Body of pancreas (tissue), 4 donors: ENCODE measurements around the gene P3H2. TPM values are rescaled to one million over a fixed set of nuclear protein-coding genes. Genes with fewer than 3 reads are reported as not detected.

ENCODE experiments used
- ATAC-seq: fragments of 150-250 bp; one replicate; pipeline ENCODE4 v1.9.1; 2016
- DNase-seq, 4 donors: peaks; one replicate each; pipeline ENCODE4 v3.0.0-alpha.2; 2019
- H3K27ac ChIP-seq, 4 donors: fragments of 200-600 bp; sonication (generic); 1 replicate in 3 of 4; 2 replicates in 1 of 4; pipeline versions ENCODE4 v1.5.1 to v1.6.1; 2016 to 2019; ENCODE audit warnings: mild to moderate bottlenecking in 1 of 4, mixed read lengths in 1 of 4, moderate library complexity in 1 of 4
- H3K27me3 ChIP-seq, 2 donors: fragments of 200-600 bp; sonication (generic); one replicate each; pipeline ENCODE4 v1.6.0; 2016; ENCODE audit warnings: mild to moderate bottlenecking in 1 of 2
- H3K36me3 ChIP-seq, 2 donors: fragments of 200-600 bp; sonication (generic); replicated peaks in 1 of 2; 2 replicates each; pipeline ENCODE4 v1.5.1; 2016; ENCODE audit warnings: low read depth in 2 of 2; ENCODE audit not compliant: insufficient read depth in 1 of 2
- H3K4me1 ChIP-seq: fragments of 200-600 bp; sonication (generic); one replicate; pipeline ENCODE4 v1.6.0; 2016
- H3K4me3 ChIP-seq, 2 donors: fragments of 200-600 bp; sonication (generic); 1 replicate in 1 of 2; 2 replicates in 1 of 2; pipeline ENCODE4 v1.5.1; 2016 to 2019
- H3K9me3 ChIP-seq, 3 donors: fragments of 200-600 bp; sonication (generic); 1 replicate in 2 of 3; 2 replicates in 1 of 3; pipeline ENCODE4 v1.5.1; 2016
- CTCF ChIP-seq, 7 experiments: fragments of 450-650 bp in 4 of 7; fragments of 200-600 bp in 3 of 7; sonication (generic) in 3 of 7; IDR thresholded peaks; one replicate each; pipeline ENCODE4 v1.5.1; 2016 to 2019; ENCODE audit warnings: antibody characterized with exemption in 7 of 7
- POLR2A ChIP-seq, 3 donors: fragments of 450-650 bp; IDR thresholded peaks; one replicate each; pipeline ENCODE4 v1.6.1; 2016; ENCODE audit warnings: antibody characterized with exemption in 3 of 3, mild to moderate bottlenecking in 2 of 3
- WGBS, 2 donors: methylation state at CpG; one replicate each; pipeline ENCODE4 v1.1.5; 2017; 5-methylcytosine and 5-hydroxymethylcytosine counted together
- intact Hi-C: fragments of 100-400 bp; cut with DNase I; formaldehyde crosslinking; loops from one replicate; pipeline ENCODE4 v1.15.1; 2023
- total RNA-seq, 2 donors: library from RNA; depleted of rRNA; stranded (reverse); fragments of >200 nt; gene quantifications; one replicate each; pipeline ENCODE4 v1.1.0, GENCODE V29; 2016

P3H2 gene
- total RNA-seq, 2 donors from 2014 or later, result 3.0 to 35.5 TPM

DNA sequence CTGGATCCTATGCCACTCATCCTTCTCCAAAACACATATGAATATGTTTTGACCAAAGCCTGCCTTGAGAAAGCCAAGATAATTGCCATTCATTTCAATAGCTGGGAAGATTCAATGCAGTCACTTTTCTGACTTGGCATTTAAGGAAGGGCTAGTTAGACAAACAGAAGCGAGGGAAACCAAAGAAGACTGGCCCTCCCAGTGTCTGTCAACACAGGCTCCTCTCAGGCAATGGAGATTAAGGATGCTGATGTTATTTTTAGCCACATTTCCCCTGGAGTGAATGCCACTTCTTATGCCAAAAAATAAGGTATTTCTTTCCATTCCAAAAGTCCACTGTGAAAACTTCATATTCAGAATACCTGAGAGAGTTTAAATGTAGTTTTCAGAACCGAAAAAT is 101.7 kb downstream of the P3H2 start:
- TF ChIP-seq POLR2A (IDR thresholded peaks at IDR 0.05), result no peak
- no peak for TF ChIP-seq CTCF (IDR thresholded peaks at IDR 0.05)
- Histone ChIP-seq H3K4me3 (no peak overlapping the region), H3K36me3 (no peaks in the 10 kb centered on the region), H3K27ac (no peak overlapping the region), H3K27me3 (no peaks in the 10 kb centered on the region), H3K4me1 (no peaks in the 10 kb centered on the region), H3K9me3 (no peaks in the 10 kb centered on the region)
- WGBS, 2 donors, result 54 to 64% methylated on average over 2 of the region's 2 CpGs
- intact Hi-C loops, result no loop called here
- no peak for ATAC-seq
- no peak for DNase-seq

DNA sequence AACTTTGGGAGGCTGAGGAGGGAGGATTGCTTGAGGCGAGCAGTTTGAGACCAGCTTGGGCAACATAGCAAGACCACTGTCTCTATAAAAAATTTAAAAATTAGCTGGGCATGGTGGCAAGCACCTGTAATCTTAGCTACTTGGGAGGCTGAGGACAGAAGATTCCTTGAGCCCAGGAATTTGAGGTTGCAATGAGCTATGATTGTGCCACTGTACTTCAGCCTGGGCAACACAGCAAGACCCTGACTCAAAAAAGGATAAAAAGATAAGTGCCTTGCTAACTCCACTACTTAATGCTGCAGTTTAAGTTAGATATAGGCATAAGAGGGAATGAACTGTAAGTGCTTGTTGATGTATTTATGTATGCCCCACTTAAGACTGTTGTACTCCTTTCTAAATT is 102.2 kb downstream of the P3H2 start:
- no peak overlapping the region for H3K27ac ChIP-seq
- intact Hi-C loops, result no loop called here
- ATAC-seq (no peak), DNase-seq (no peak)
- H3K4me1 ChIP-seq, result no peaks in the 10 kb centered on the region
- no peaks in the 10 kb centered on the region for H3K9me3 ChIP-seq
- no peaks in the 10 kb centered on the region for H3K36me3 ChIP-seq
- H3K4me3 ChIP-seq, result no peak overlapping the region
- no peaks in the 10 kb centered on the region for H3K27me3 ChIP-seq
- no peak for TF ChIP-seq POLR2A (IDR thresholded peaks at IDR 0.05)
- TF ChIP-seq CTCF (IDR thresholded peaks at IDR 0.05), result no peak
- WGBS, 2 donors, result 88% methylated on average over 1 of the region's 1 CpG

DNA sequence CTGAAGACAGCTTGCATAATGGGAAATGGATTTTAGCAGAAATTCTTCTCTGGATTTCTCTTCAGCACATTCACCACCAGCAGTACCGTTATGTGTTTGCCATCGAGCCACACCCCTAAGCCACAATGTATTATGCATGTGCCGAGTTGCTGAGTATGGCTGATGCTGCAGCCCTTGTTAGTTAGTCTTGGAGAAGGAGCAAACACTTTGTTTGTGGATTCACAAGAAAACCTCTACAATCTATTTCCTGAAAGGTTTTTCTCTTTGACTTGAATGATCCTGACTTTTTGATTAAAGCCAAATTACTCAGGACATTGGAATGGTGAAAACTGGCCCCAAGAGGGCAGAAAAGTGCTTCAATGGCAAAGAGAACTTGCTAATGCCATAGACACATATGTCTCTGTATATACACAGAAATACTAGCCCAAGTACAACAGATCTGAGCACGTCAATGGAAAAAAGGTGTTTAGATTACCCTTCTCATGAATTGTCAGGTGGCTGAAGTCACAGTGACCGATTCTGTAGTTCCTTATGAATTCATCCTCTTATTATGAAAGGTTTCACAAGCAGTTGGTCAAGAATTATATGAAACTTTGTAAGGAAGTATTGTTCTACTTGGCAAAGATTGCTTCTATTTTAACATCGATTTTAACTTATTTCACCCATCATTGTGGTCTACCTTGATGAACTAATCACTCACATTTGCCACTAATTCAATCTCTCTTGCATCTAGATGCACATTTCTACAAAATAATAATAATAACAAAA is 103.0 kb downstream of the P3H2 start:
- no peaks in the 10 kb centered on the region for H3K9me3 ChIP-seq
- H3K27ac ChIP-seq, result no peak overlapping the region
- H3K36me3 ChIP-seq, result no peaks in the 10 kb centered on the region
- intact Hi-C loops, result no loop called here
- peak; percentile 65 for ATAC-seq
- peak; percentile 23 to 53 (median 34) for DNase-seq
- no peak overlapping the region for H3K4me3 ChIP-seq
- 35 to 40% methylated on average over 6 of the region's 6 CpGs for WGBS, 2 donors
- no peaks in the 10 kb centered on the region for H3K27me3 ChIP-seq
- TF ChIP-seq POLR2A (IDR thresholded peaks at IDR 0.05), result no peak
- peak in 4 of 7 experiments; percentile 39 to 54 (median 44) for TF ChIP-seq CTCF (IDR thresholded peaks at IDR 0.05)
- H3K4me1 ChIP-seq, result no peaks in the 10 kb centered on the region

GRCh38 chr3:190016966-190017365 is 103.7 kb downstream of the P3H2 start:
- intact Hi-C loops, result no loop called here
- no peak overlapping the region for H3K27ac ChIP-seq
- no peak overlapping the region for H3K4me3 ChIP-seq

More at GRCh38 chr3:190016966-190017365, 103.7 kb downstream of the P3H2 start:
- TF ChIP-seq CTCF (IDR thresholded peaks at IDR 0.05) (no peak), POLR2A (IDR thresholded peaks at IDR 0.05) (no peak)
- Histone ChIP-seq H3K36me3 (no peaks in the 10 kb centered on the region), H3K27me3 (no peaks in the 10 kb centered on the region), H3K9me3 (no peaks in the 10 kb centered on the region), H3K4me1 (no peaks in the 10 kb centered on the region)
- ATAC-seq (no peak), DNase-seq (no peak)
